Measurements from ENCODE around the gene BTD.

BTD gene

DNA sequence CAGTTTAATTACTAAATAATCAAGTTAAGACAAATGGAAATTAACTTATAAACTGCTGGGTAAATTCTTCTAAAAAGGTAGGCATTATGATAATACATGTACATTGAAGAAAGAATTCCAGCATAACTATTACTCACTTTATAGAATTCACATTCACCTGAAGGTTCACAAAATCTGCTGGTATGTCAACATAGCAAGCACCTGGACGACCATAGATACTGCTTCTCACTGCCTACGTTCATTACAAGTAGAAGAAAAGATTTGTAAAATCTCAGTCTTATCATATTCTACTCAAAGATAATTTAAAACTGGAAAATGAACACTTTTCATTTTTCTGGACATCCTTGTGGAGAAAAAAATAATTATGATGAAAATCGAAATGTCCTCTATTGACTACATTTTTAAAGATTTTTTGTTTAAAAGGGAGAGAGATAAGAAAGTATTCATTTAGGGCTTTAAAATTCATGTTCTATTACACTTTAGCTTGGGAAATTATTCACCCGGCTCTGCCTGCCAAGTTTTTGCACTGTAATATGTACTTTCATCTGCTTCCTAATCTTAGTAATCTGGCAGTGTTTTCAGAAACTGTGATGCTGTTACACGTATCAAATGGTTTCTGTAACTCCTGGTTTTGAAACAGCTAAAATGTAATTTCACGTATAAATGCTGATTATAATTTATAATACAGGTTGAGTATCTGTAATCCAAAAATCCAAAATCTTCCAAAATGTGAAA lies 16.3 kb upstream of the BTD start:
- Histone ChIP-seq H3K4me3 (replicated peaks; ENCODE audit: insufficient read depth, low read length) (no peak overlapping the region), H3K27me3 (ENCODE audit: insufficient read depth, poor library complexity, severe bottlenecking) (no peaks in the 10 kb centered on the region), H3K27ac (replicated peaks) (no peak overlapping the region)
- no peak for DNase-seq (ENCODE audit: low read depth in 1 of 2, low spot score in 1 of 2)
- TF ChIP-seq SPI1 (IDR thresholded peaks at IDR 0.05; ENCODE audit: borderline replicate concordance, low read depth) (no peak), GABPA (IDR thresholded peaks at IDR 0.05; ENCODE audit: low read depth) (no peak), POLR2AphosphoS5 (IDR thresholded peaks at IDR 0.05; ENCODE audit: low read depth) (no peak)
- TF ChIP-seq, protein P1, sequence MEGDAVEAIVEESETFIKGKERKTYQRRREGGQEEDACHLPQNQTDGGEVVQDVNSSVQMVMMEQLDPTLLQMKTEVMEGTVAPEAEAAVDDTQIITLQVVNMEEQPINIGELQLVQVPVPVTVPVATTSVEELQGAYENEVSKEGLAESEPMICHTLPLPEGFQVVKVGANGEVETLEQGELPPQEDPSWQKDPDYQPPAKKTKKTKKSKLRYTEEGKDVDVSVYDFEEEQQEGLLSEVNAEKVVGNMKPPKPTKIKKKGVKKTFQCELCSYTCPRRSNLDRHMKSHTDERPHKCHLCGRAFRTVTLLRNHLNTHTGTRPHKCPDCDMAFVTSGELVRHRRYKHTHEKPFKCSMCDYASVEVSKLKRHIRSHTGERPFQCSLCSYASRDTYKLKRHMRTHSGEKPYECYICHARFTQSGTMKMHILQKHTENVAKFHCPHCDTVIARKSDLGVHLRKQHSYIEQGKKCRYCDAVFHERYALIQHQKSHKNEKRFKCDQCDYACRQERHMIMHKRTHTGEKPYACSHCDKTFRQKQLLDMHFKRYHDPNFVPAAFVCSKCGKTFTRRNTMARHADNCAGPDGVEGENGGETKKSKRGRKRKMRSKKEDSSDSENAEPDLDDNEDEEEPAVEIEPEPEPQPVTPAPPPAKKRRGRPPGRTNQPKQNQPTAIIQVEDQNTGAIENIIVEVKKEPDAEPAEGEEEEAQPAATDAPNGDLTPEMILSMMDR (IDR thresholded peaks at IDR 0.05; ENCODE audit: insufficient read depth, low read length) = no peak
- TF ChIP-seq, protein P2, sequence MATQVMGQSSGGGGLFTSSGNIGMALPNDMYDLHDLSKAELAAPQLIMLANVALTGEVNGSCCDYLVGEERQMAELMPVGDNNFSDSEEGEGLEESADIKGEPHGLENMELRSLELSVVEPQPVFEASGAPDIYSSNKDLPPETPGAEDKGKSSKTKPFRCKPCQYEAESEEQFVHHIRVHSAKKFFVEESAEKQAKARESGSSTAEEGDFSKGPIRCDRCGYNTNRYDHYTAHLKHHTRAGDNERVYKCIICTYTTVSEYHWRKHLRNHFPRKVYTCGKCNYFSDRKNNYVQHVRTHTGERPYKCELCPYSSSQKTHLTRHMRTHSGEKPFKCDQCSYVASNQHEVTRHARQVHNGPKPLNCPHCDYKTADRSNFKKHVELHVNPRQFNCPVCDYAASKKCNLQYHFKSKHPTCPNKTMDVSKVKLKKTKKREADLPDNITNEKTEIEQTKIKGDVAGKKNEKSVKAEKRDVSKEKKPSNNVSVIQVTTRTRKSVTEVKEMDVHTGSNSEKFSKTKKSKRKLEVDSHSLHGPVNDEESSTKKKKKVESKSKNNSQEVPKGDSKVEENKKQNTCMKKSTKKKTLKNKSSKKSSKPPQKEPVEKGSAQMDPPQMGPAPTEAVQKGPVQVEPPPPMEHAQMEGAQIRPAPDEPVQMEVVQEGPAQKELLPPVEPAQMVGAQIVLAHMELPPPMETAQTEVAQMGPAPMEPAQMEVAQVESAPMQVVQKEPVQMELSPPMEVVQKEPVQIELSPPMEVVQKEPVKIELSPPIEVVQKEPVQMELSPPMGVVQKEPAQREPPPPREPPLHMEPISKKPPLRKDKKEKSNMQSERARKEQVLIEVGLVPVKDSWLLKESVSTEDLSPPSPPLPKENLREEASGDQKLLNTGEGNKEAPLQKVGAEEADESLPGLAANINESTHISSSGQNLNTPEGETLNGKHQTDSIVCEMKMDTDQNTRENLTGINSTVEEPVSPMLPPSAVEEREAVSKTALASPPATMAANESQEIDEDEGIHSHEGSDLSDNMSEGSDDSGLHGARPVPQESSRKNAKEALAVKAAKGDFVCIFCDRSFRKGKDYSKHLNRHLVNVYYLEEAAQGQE (IDR thresholded peaks at IDR 0.05; ENCODE audit: insufficient replicate concordance, low read depth) = no peak

DNA sequence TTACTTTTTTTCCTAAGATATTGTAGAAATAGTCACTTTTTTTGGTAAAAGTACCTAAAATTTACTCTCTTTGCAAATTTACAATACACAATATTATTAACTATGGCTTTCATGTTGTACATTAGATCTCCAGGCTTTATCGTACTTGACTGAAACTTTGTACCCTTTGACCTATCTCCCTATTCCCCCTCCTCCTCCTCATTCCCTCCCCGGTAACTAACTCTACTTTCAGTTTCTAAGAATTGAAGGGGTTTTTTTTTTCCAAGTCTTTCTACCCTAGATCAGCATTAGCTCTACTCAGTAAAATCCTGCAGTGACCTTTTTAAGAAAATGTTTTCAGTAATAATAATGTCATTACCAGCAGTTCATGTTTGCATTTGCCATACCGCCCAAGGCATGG lies 10.3 kb upstream of the BTD start:
- no peak overlapping the region for H3K27ac ChIP-seq (replicated peaks)
- no peak overlapping the region for H3K4me3 ChIP-seq (replicated peaks; ENCODE audit: insufficient read depth, low read length)
- no peak for DNase-seq (ENCODE audit: low read depth in 1 of 2, low spot score in 1 of 2)
- no peaks in the 10 kb centered on the region for H3K27me3 ChIP-seq (ENCODE audit: insufficient read depth, poor library complexity, severe bottlenecking)
- TF ChIP-seq POLR2AphosphoS5 (IDR thresholded peaks at IDR 0.05; ENCODE audit: low read depth) = no peak
- TF ChIP-seq SPI1 (IDR thresholded peaks at IDR 0.05; ENCODE audit: borderline replicate concordance, low read depth) = no peak
- TF ChIP-seq, protein P2 (IDR thresholded peaks at IDR 0.05; ENCODE audit: insufficient replicate concordance, low read depth) = no peak
- TF ChIP-seq GABPA (IDR thresholded peaks at IDR 0.05; ENCODE audit: low read depth) = no peak
- TF ChIP-seq, protein P1 (IDR thresholded peaks at IDR 0.05; ENCODE audit: insufficient read depth, low read length) = no peak

DNA sequence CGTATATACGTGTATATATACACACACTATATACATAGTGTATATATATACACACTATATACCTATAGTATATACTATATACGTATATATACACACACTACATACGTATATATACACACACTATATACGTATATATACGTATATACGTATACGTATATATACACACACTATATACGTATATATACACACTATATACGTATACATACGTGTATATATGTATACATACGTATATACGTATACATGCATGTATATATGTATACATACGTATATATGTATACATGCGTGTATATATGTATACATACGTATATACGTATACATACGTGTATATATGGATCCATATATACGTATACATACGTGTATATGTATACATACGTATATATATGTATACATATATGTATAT lies 9.6 kb upstream of the BTD start:
- DNase-seq (ENCODE audit: low read depth in 1 of 2, low spot score in 1 of 2) = no peak
- TF ChIP-seq GABPA (IDR thresholded peaks at IDR 0.05; ENCODE audit: low read depth) (no peak), POLR2AphosphoS5 (IDR thresholded peaks at IDR 0.05; ENCODE audit: low read depth) (no peak)
- Histone ChIP-seq H3K27me3 (ENCODE audit: insufficient read depth, poor library complexity, severe bottlenecking) (no peaks in the 10 kb centered on the region), H3K27ac (replicated peaks) (no peak overlapping the region), H3K4me3 (replicated peaks; ENCODE audit: insufficient read depth, low read length) (no peak overlapping the region)

DNA sequence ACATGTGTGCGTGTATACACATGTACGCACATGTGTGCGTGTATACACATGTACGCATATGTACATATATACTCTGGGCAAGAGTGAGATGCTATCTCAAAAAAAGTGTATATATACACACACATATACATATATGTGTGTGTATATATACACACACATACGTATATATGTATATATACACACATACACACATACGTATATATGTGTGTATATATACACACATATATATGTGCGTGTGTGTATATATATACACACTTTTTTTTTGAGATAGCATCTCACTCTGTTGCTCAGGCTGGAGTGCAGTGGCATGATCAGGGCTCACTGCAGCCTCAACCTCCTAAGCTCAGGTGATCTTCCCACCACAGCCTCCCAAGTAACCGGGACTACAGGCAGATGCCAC lies 8.6 kb upstream of the BTD start:
- TF ChIP-seq GABPA (IDR thresholded peaks at IDR 0.05; ENCODE audit: low read depth) (no peak), POLR2AphosphoS5 (IDR thresholded peaks at IDR 0.05; ENCODE audit: low read depth) (no peak), SPI1 (IDR thresholded peaks at IDR 0.05; ENCODE audit: borderline replicate concordance, low read depth) (no peak)
- TF ChIP-seq, protein P2 (IDR thresholded peaks at IDR 0.05; ENCODE audit: insufficient replicate concordance, low read depth) = no peak
- TF ChIP-seq, protein P1 (IDR thresholded peaks at IDR 0.05; ENCODE audit: insufficient read depth, low read length) = no peak
- no peak overlapping the region for H3K27ac ChIP-seq (replicated peaks)
- H3K27me3 ChIP-seq (ENCODE audit: insufficient read depth, poor library complexity, severe bottlenecking) = no peaks in the 10 kb centered on the region
- no peak overlapping the region for H3K4me3 ChIP-seq (replicated peaks; ENCODE audit: insufficient read depth, low read length)
- DNase-seq (ENCODE audit: low read depth in 1 of 2, low spot score in 1 of 2) = no peak

Data from HL-60 (cell line).